Breast epithelium (tissue), 3 donors: ENCODE data around the gene PRKAA2.
"Not testable (repeated sequence)": the region's sequence is repeated elsewhere in the genome, so short reads cannot be mapped to it uniquely, and the experiment has no call there.

Source experiments
- CTCF ChIP-seq, 3 donors: fragments of 450-650 bp; IDR thresholded peaks; one replicate each; pipeline ENCODE4 v1.5.1; 2016 to 2017; ENCODE audit warnings: antibody characterized with exemption in 3 of 3, mild to moderate bottlenecking in 3 of 3, moderate library complexity in 3 of 3
- POLR2A ChIP-seq: fragments of 450-650 bp; IDR thresholded peaks from one replicate; pipeline ENCODE4 v1.6.1; 2016; ENCODE audit warnings: antibody characterized with exemption, mild to moderate bottlenecking, moderate library complexity

DNA sequence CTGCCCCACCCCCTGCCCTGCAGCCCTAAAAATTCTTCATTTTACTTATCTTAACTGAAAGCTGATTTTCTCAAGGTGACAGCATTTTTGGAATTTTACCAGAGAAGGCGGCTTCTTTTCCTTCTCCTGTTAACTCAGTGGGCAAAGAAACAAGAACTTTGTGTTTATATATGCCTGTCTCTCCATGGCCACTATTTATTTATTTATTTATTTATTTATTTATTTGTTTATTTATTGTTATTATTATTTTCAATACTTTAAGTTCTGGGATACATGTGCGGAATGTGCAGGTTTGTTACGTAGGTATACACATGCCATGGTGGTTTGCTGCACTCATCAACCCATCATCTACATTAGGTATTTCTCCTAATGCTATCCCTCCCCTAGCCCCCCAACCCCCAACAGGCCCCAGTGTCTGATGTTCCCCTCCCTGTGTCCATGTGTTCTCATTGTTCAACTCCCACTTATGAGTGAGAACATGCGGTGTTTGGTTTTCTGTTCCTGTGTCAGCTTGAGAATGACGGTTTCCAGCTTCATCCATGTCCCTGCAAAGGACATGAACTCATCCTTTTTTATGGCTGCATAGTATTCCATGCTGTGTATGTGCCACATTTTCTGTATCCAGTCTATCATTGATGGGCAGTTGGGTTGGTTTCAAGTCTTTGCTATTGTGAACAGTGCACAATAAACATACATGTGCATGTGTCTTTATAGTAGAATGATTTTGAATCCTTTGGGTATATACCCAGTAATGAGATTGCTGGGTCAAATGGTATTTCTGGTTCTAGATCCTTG is 49.5 kb upstream of the PRKAA2 start:
- TF ChIP-seq CTCF (IDR thresholded peaks at IDR 0.05); POLR2A: not testable (repeated sequence)
